Measurements from ENCODE around the gene LAD1.

The LAD1 gene

GRCh38 chr1:201346337-201346939, 52.7 kb downstream of the LAD1 start:
- DNase-seq: peak; percentile 54

GRCh38 chr1:201345081-201345355, 54.1 kb downstream of the LAD1 start:
- no peak for DNase-seq

- DNase-seq: no peak
These were observed 54.7 kb downstream of the LAD1 start for GRCh38 chr1:201344206-201345080.

- no peak for DNase-seq
These were observed 57.7 kb downstream of the LAD1 start for GRCh38 chr1:201341377-201341776.

- no peak for DNase-seq
These were observed 62.2 kb downstream of the LAD1 start for GRCh38 chr1:201336711-201337450.

GRCh38 chr1:201335901-201336300, 63.2 kb downstream of the LAD1 start:
- DNase-seq: no peak

- no peak for DNase-seq
These were observed 63.8 kb downstream of the LAD1 start for GRCh38 chr1:201335174-201335870.

- DNase-seq: no peak
These were observed 64.6 kb downstream of the LAD1 start for GRCh38 chr1:201334325-201335173.

GRCh38 chr1:201332616-201333335, 66.3 kb downstream of the LAD1 start:
- DNase-seq: no peak

GRCh38 chr1:201332021-201332420, 67.1 kb downstream of the LAD1 start:
- DNase-seq: no peak

GRCh38 chr1:201331166-201331565, 68.0 kb downstream of the LAD1 start:
- no peak for DNase-seq

All from NCI-H69 (cell line).